GM13977 (cell line): ENCODE results near the gene REPS1.

Experiments
- DNase-seq: peaks from one replicate; pipeline ENCODE4 v3.0.0; 2012; ENCODE audit warnings: low spot score
- in situ Hi-C: fragments of 300-500 bp; cut with MboI; formaldehyde crosslinking; loops from one replicate; pipeline ENCODE4 v1.12.0; 2022; ENCODE audit warnings: low sequenced_read_pairs, low pct_unique_long_range_greater_than_20kb, mixed read lengths, inconsistent platforms; ENCODE audit not compliant: unreplicated experiment
- TF ChIP-seq, protein P1 (sequence below): IDR thresholded peaks from 2 replicates; pipeline ENCODE4 v1.5.1; 2012; ENCODE audit warnings: mild to moderate bottlenecking, control low read depth; ENCODE audit not compliant: insufficient read depth; ENCODE audit errors: extremely low read depth, missing control alignments

The REPS1 gene

GRCh38 chr6:138869398-138869797 is 118.7 kb downstream of the REPS1 start:
- DNase-seq, result no peak
- TF ChIP-seq, protein P1, sequence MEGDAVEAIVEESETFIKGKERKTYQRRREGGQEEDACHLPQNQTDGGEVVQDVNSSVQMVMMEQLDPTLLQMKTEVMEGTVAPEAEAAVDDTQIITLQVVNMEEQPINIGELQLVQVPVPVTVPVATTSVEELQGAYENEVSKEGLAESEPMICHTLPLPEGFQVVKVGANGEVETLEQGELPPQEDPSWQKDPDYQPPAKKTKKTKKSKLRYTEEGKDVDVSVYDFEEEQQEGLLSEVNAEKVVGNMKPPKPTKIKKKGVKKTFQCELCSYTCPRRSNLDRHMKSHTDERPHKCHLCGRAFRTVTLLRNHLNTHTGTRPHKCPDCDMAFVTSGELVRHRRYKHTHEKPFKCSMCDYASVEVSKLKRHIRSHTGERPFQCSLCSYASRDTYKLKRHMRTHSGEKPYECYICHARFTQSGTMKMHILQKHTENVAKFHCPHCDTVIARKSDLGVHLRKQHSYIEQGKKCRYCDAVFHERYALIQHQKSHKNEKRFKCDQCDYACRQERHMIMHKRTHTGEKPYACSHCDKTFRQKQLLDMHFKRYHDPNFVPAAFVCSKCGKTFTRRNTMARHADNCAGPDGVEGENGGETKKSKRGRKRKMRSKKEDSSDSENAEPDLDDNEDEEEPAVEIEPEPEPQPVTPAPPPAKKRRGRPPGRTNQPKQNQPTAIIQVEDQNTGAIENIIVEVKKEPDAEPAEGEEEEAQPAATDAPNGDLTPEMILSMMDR, result no peak
- in situ Hi-C loops, result no loop called here

DNA sequence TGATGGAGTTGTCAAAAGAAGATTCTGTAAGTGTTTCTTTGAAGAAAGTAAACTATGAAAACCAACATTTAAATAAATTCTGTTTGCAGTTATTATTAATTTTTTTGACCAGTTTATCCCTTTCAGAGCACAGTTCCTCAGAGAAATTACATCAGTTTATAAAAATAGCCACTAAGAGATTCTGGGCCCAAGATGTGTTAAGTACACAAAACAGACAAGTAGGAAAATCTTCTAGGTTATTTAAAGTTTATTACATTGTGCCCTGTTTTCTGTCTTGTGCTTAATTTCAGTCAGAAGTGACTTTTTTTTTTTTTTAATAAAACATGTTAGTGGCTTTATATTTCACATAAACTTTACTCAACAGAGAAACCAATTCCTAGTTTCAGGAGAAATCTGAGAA is 119.9 kb downstream of the REPS1 start:
- no peak for DNase-seq
- TF ChIP-seq, protein P1, result no peak
- in situ Hi-C loops, result no loop called here

- TF ChIP-seq, protein P1, result no peak
- in situ Hi-C loops, result no loop called here
- no peak for DNase-seq
These were observed 122.5 kb downstream of the REPS1 start for GRCh38 chr6:138865480-138866109.

GRCh38 chr6:138864343-138864890 is 123.6 kb downstream of the REPS1 start:
- TF ChIP-seq, protein P1, result no peak
- in situ Hi-C loops, result no loop called here
- DNase-seq, result no peak

DNA sequence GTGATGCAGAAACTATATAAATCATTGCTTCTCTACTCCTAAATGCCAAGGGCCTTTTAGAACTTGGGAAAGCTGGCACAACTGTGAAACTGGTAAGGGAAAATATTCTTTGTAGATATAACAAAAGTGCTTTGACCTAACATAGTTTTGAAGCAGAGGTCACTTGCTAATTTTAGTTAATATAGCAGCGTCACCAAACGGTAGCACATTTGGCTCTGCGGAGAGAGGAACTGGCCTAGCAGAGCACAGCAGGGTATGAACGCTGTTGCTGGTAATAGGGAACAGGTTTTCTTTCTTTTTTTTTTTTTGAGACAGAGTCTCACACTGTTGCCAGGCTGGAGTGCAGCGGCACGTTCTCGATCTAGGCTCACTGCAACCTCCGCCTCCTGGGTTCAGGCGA is 124.7 kb downstream of the REPS1 start:
- TF ChIP-seq, protein P1, result no peak
- in situ Hi-C loops, result no loop called here
- no peak for DNase-seq

GRCh38 chr6:138862456-138862855 is 125.6 kb downstream of the REPS1 start:
- TF ChIP-seq, protein P1, result no peak
- no peak for DNase-seq

More at GRCh38 chr6:138862456-138862855, 125.6 kb downstream of the REPS1 start:
- in situ Hi-C loops, result no loop called here
